Right ventricle myocardium inferior (tissue), 1 donor: ENCODE results near the gene TP53I3. TPM values are rescaled to one million over a fixed set of nuclear protein-coding genes. Genes with fewer than 3 reads are reported as not detected.
"Not testable (repeated sequence)": the region's sequence is repeated elsewhere in the genome, so short reads cannot be mapped to it uniquely, and the experiment has no call there.

Experiments
- ATAC-seq: fragments of 200-7000 bp; cut with Tn5 transposase; one replicate; pipeline ENCODE4 v1.9.1; 2020; ENCODE audit warnings: mild to moderate bottlenecking, moderate library complexity
- DNase-seq: peaks from one replicate; pipeline ENCODE4 v3.0.0; 2021; ENCODE audit errors: missing footprints
- intact Hi-C: fragments of 100-400 bp; cut with DNase I; formaldehyde crosslinking; loops from one replicate; pipeline ENCODE4 v1.11.0; 2022
- total RNA-seq: library from RNA; stranded (reverse); fragmentation: NEBNext Ultra II Directional; extraction: Animal tissue kit (Norgen Biotek cat#: 25700); gene quantifications from one replicate; pipeline ENCODE4 v1.2.1, GENCODE V29; 2021
- donor health status: DM: no; HTN: yes; CAD: no; lungs with severe emphysema.

Gene TP53I3
- total RNA-seq, 1 donor from 2014 or later: 17.2 TPM

DNA sequence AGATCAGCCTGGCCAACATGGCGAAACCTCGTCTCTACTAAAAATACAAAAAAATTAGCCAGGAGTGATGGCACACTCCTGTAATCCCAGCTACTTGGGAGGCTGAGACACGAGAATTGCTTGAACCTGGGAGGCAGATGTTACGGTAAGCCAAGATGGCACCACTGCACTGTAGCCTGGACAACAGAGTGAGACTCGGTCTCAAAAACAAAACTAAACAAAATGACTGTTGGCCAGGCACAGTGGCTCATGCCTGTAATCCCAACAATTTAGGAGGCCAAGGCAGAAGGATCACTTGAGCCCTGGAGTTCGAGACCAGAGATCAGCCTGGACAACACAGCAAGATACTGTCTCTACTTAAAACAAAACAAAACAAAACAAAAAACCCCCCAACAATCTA is 41.5 kb downstream of the TP53I3 start:
- ATAC-seq, intact Hi-C loops, DNase-seq: not testable (repeated sequence)

DNA sequence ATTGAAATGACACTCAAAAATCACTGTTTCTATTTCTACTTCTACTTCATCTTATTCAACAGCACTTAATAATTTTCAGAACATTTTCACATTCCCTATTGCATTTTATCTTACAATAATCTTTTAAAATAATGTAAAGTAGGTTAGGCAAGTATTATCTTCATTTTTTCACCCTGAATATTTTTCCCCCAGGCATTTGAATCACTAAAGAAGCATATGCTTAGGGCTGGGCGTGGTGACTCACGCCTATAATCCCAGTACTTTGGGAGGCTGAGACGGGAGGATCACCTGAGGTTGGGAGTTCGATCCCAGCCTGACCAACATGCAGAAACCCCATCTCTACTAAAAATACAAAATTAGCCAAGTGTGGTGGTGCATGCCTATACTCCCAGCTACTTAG is 44.1 kb downstream of the TP53I3 start:
- DNase-seq: no peak
- intact Hi-C loops: no loop called here
- no peak for ATAC-seq

DNA sequence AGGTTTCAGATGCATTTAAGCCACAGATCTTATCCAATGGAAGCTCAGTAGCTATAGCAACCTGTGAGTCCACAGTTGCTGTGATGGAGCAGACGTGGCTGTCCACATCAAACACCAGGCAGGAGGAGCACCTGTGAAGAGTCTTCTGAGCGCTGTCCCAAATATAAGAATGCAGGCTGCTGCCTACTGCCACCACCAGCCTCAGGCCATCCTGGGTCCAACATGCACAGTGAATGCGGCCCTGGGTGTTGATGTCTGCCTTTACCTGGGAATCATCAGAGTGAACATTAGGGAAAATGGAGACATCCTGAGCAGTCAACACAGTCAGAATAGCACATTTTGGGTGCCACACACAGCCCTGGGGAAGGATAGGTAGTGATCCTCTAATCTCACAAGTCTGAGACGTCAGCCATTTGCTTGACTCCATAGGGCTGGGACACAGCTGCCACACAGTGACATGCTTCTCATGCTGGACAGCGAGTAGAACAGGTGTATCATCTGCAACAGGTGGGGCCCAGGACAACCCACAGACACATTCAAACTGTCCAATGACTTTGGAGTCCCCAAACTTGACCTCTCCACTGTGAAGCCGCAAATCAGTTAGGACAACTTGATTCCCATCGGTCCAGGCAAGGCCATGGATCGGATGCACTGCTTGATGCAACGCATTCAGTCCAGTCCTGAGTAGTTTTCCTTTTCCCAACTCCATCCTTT is 45.7 kb downstream of the TP53I3 start:
- DNase-seq: no peak
- no peak for ATAC-seq

More for the DNA sequence above, 45.7 kb downstream of the TP53I3 start:
- intact Hi-C loops: no loop called here

Other genes starting within 250 kb of the TP53I3 start
- gene ATAD2B, start 157.7 kb downstream of the TP53I3 start, total RNA-seq: 6.9 TPM
- gene UBXN2A, start 144.4 kb downstream of the TP53I3 start, total RNA-seq: 21.2 TPM
- not detected for gene MFSD2B, start 74.7 kb downstream of the TP53I3 start, total RNA-seq
- gene WDCP, start 37.4 kb downstream of the TP53I3 start, total RNA-seq: 8.1 TPM
- 3.1 TPM for gene FKBP1B, start 35.1 kb downstream of the TP53I3 start, total RNA-seq
- 53.7 TPM for gene SF3B6, start 8.5 kb downstream of the TP53I3 start, total RNA-seq
- gene PFN4, start 38.5 kb upstream of the TP53I3 start, total RNA-seq: 0.32 TPM
- gene FAM228B, start 38.6 kb upstream of the TP53I3 start, total RNA-seq: 21.8 TPM
- 0.22 TPM for gene FAM228A, start 90.2 kb upstream of the TP53I3 start, total RNA-seq